DOHH2 (cell line): ENCODE data around the gene PDLIM7.
A peak's percentile ranks its signal among the peaks of the same experiment; 100 is the strongest.

Experiments used
- CTCF ChIP-seq: fragments of 200-600 bp; sonication (generic); IDR thresholded peaks from one replicate; pipeline ENCODE4 v1.5.1; 2014; ENCODE audit warnings: antibody characterized with exemption, mild to moderate bottlenecking, low read depth, low read length; ENCODE audit not compliant: poor library complexity, severe bottlenecking
- EZH2phosphoT487 ChIP-seq: fragments of 200-600 bp; sonication (generic); IDR thresholded peaks from 2 replicates; pipeline ENCODE4 v1.6.1; 2017; ENCODE audit warnings: borderline replicate concordance, mild to moderate bottlenecking, antibody characterized with exemption, low read length, moderate library complexity, mixed read lengths

GRCh38 chr5:177455661-177456590, 41.5 kb downstream of the PDLIM7 start:
- no peak for TF ChIP-seq EZH2phosphoT487
- TF ChIP-seq CTCF, result peak; percentile 84
